ENCODE data around the gene ARVCF. TPM values are rescaled to one million over a fixed set of nuclear protein-coding genes. Genes with fewer than 3 reads are reported as not detected.

Gene ARVCF
- total and polyA plus RNA-seq, 2 donors (not counting 3 experiments of a cell fraction or from before 2014, with no cell fraction given), result 81.3 to 105 TPM

GRCh38 chr22:19963863-19964642 is 52.6 kb downstream of the ARVCF start:
- H3K27me3 ChIP-seq (ENCODE audit: control insufficient read depth in 2 of 2, insufficient read depth in 2 of 2, low read length in 2 of 2), result no peaks in the 10 kb centered on the region
- H3K27ac ChIP-seq (ENCODE audit: insufficient read depth, low read depth, low read length), result no peak overlapping the region
- no peaks in the 10 kb centered on the region for H3K9me1 ChIP-seq (replicated peaks; ENCODE audit: control insufficient read depth, extremely low read depth, insufficient read depth, low read length)
- H3K79me2 ChIP-seq (ENCODE audit: control insufficient read depth, insufficient read depth, low read length), result no peaks in the 10 kb centered on the region
- ChIA-PET POLR2A (no interaction called here), CTCF (interaction anchor here (0.9 to 12.2 kb wide), 3 partner anchors 49 to 234 kb away, joined by 3 to 304 read pairs (median 4); no protein-coding TSS in a partner anchor)
- peaks cover 29% of the 10 kb centered on the region for H3K4me1 ChIP-seq (ENCODE audit: control insufficient read depth, extremely low read depth, insufficient read depth, low read length)
- dilution Hi-C loops (cut with MboI; ENCODE audit: extremely low pct_ligation_motif_present, low sequenced_read_pairs), result no loop called here
- no TSS peak for BruUV-seq (replicated peaks)
- FAIRE-seq (no peak), DNase-seq (ENCODE audit: low read depth, low spot score) (no peak)
- no peaks in the 10 kb centered on the region for H4K20me1 ChIP-seq (replicated peaks; ENCODE audit: control insufficient read depth, extremely low read depth, insufficient read depth, low read length)
- H3K4me3 ChIP-seq (replicated peaks in 1 of 3; ENCODE audit: insufficient read depth in 1 of 3, low read depth in 1 of 3, low read length in 3 of 3), result no peak overlapping the region
- H3K36me3 ChIP-seq (ENCODE audit: control insufficient read depth in 2 of 2, extremely low read depth in 1 of 2, insufficient read depth in 2 of 2, low read length in 2 of 2), result peaks cover 0 to 35% of the 10 kb centered on the region in 2 experiments
- no peak overlapping the region for H2AFZ ChIP-seq (ENCODE audit: low read depth, low read length)
- TF ChIP-seq EZH2 (IDR thresholded peaks at IDR 0.05; ENCODE audit: borderline replicate concordance, low read depth, low read length, severe bottlenecking) (no peak), FOS (IDR thresholded peaks at IDR 0.05; ENCODE audit: borderline replicate concordance, insufficient read depth, low read length) (no peak)
- TF ChIP-seq, protein P1, sequence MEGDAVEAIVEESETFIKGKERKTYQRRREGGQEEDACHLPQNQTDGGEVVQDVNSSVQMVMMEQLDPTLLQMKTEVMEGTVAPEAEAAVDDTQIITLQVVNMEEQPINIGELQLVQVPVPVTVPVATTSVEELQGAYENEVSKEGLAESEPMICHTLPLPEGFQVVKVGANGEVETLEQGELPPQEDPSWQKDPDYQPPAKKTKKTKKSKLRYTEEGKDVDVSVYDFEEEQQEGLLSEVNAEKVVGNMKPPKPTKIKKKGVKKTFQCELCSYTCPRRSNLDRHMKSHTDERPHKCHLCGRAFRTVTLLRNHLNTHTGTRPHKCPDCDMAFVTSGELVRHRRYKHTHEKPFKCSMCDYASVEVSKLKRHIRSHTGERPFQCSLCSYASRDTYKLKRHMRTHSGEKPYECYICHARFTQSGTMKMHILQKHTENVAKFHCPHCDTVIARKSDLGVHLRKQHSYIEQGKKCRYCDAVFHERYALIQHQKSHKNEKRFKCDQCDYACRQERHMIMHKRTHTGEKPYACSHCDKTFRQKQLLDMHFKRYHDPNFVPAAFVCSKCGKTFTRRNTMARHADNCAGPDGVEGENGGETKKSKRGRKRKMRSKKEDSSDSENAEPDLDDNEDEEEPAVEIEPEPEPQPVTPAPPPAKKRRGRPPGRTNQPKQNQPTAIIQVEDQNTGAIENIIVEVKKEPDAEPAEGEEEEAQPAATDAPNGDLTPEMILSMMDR (IDR thresholded peaks at IDR 0.05; ENCODE audit: extremely low read depth in 1 of 2, insufficient read depth in 1 of 2, low read depth in 1 of 2, low read length in 2 of 2), result no peak
- no peaks in the 10 kb centered on the region for H3K9me3 ChIP-seq (replicated peaks; ENCODE audit: control insufficient read depth, insufficient read depth, low read length)
- H3K4me2 ChIP-seq (ENCODE audit: insufficient read depth, low read length), result no peak overlapping the region
- no peak overlapping the region for H3K9ac ChIP-seq (replicated peaks; ENCODE audit: extremely low read depth, insufficient read depth, low read length)
- intact Hi-C loops (cut with micrococcal nuclease), result loop anchor here (2.0 kb wide), 1 partner anchor 117 kb away; the partner anchor contains the start of gene DGCR8

All from endothelial cell of umbilical vein (primary cell).